MG63 (cell line): ENCODE measurements around the gene FN3KRP. TPM values are rescaled to one million over a fixed set of nuclear protein-coding genes. Genes with fewer than 3 reads are reported as not detected.
"Not testable (repeated sequence)": the region's sequence is repeated elsewhere in the genome, so short reads cannot be mapped to it uniquely, and the experiment has no call there.

Experiments
- DNase-seq: peaks from one replicate; pipeline ENCODE4 v3.0.0-alpha.2; 2020
- H3K27me3 ChIP-seq: fragments of 250-450 bp; sonication (Bioruptor Pico); 2 replicates; pipeline ENCODE4 v1.5.1; 2020; ENCODE audit warnings: mild to moderate bottlenecking, moderate library complexity
- H3K36me3 ChIP-seq: fragments of 250-450 bp; sonication (Bioruptor Pico); 2 replicates; pipeline ENCODE4 v1.5.1; 2020; ENCODE audit warnings: mild to moderate bottlenecking, moderate library complexity
- H3K4me3 ChIP-seq: fragments of 250-450 bp; sonication (Bioruptor Pico); 2 replicates; pipeline ENCODE4 v1.5.1; 2020; ENCODE audit warnings: mild to moderate bottlenecking, moderate library complexity
- H3K9me3 ChIP-seq: fragments of 250-450 bp; sonication (Bioruptor Pico); 2 replicates; pipeline ENCODE4 v1.5.1; 2020; ENCODE audit warnings: mild to moderate bottlenecking, moderate library complexity
- total RNA-seq: library from RNA; depleted of rRNA; stranded (reverse); fragments of >200 nt; shearing (Covaris generic); gene quantifications from 2 replicates; pipeline ENCODE4 v1.2.3, GENCODE V29; 2014; ENCODE audit warnings: low replicate concordance

Gene FN3KRP
- total RNA-seq, 1 experiment from 2014 or later: 60.9 TPM

DNA sequence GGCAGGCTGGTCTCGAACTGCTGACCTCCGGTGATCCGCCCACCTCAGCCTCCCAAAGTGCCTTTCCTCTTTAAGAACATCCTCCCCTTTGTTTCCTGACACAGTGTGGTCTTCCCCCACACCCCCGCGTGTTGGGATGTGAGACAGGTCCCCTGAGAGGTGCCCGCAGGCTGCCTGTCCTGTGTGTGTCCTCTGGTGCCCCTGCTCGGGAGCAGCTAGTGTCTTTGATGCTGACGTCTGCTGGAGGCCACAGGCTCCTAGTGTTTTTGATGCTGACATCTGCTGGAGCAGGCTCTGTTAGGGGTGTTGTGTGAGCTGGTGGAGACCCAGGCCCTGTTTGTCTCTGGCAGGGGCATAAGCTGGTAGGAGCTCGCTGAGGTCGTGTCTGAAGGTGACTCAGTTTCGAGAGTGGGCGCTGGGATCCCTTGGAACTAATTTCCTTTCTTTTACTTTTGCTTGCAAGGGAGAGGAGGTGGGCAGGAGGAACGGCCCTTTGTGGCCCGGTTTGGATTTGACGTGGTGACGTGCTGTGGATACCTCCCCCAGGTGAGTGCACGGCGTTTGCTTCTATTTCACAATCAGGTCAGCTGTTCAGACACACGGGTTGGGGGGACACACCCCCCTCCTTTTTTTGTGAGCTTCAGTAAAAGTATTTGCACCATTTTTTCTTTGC, 6.0 kb downstream of the FN3KRP start:
- peaks cover 55% of the 10 kb centered on the region for H3K36me3 ChIP-seq
- DNase-seq: no peak
- H3K4me3 ChIP-seq: no peak overlapping the region
- no peaks in the 10 kb centered on the region for H3K27me3 ChIP-seq
- H3K9me3 ChIP-seq: no peaks in the 10 kb centered on the region

DNA sequence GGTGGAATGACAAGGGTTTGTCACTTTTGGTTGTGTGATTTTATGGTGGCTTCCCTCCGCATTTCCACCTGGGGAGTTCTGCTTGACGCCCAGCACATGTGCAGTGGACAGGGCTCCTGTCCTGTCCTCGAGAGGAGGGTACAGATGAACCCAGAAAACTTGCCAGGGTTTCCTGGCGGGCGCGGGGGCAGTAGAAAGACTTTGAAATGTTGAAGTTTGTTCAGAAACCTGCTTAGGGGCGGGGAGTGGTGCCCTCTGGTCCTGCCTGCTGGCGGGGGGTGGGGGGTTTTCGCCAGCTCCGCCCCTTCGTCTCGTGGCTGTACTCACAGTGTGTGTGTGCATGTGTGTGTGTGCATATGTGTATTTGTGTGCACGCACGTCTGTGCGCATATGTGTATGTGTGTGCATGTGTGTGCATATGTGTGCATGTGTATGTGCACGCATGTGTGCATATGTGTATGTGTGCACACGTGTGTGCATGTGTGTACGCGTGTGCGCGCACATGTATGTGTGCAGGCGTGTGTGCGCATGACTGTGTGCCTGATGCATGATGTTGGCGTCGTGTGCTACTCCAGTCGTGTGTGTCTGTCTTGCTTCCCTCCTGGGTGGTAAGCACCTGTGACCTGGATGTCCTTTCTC, 6.8 kb downstream of the FN3KRP start:
- Histone ChIP-seq H3K9me3 (no peaks in the 10 kb centered on the region), H3K4me3 (no peak overlapping the region), H3K27me3 (no peaks in the 10 kb centered on the region), H3K36me3 (peaks cover 59% of the 10 kb centered on the region)
- no peak for DNase-seq

DNA sequence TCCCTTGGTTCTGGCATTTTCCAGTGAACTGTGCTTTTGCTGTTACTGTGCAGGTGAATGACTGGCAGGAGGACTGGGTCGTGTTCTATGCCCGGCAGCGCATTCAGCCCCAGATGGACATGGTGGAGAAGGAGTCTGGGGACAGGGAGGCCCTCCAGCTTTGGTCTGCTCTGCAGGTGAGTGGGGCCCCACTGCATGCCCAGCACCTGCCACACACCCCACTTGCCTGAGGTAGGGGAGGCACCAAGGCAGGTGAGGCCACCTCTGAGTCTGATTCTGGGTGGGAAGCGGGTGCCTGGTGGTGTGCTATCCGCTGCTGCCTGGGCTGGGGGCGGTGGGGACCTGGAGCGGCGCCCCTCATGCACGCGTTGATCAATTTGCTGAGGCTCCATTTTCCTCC, 9.9 kb downstream of the FN3KRP start:
- Histone ChIP-seq H3K4me3 (no peak overlapping the region), H3K36me3 (peaks cover 50% of the 10 kb centered on the region), H3K9me3 (no peaks in the 10 kb centered on the region), H3K27me3 (no peaks in the 10 kb centered on the region)
- DNase-seq: no peak

- Histone ChIP-seq H3K9me3 (peaks cover 15% of the 10 kb centered on the region), H3K36me3 (peaks cover 66% of the 10 kb centered on the region), H3K4me3 (no peak overlapping the region), H3K27me3 (no peaks in the 10 kb centered on the region)
- DNase-seq: no peak
These were observed 13.2 kb downstream of the FN3KRP start for GRCh38 chr17:82729479-82730260.

DNA sequence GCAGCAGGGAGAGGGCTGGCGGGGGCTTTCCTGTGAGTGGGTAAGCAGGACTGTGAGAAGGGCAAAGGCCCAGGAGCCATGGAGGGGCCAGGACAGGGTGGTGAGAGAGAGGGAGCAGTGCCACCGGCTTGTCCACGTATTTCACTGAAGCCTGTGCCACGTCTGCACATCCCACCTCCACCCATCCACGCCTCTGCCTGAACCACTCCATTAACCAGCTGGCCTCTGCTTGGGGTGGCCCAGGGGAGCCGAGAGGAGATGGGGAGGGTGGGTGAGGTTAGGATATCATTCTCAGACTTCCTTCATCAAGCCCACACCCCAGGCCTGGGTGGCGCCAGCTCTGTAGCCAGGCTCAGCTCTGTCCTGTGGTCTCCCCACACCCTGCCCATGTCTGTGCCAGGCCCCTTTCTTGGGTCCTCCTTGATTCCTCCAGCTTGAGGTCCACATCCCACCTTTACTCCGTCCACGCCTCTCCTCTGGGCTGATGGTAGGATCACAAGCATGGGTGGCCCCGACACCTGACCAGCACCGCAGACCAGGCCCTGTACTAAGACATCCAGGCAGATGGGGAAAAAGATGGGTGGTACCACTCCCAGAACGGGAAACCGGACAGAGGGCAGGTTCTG, 15.7 kb downstream of the FN3KRP start:
- H3K9me3 ChIP-seq: peaks cover 15% of the 10 kb centered on the region
- no peak for DNase-seq
- H3K4me3 ChIP-seq: no peak overlapping the region
- peaks cover 54% of the 10 kb centered on the region for H3K36me3 ChIP-seq
- H3K27me3 ChIP-seq: no peaks in the 10 kb centered on the region

DNA sequence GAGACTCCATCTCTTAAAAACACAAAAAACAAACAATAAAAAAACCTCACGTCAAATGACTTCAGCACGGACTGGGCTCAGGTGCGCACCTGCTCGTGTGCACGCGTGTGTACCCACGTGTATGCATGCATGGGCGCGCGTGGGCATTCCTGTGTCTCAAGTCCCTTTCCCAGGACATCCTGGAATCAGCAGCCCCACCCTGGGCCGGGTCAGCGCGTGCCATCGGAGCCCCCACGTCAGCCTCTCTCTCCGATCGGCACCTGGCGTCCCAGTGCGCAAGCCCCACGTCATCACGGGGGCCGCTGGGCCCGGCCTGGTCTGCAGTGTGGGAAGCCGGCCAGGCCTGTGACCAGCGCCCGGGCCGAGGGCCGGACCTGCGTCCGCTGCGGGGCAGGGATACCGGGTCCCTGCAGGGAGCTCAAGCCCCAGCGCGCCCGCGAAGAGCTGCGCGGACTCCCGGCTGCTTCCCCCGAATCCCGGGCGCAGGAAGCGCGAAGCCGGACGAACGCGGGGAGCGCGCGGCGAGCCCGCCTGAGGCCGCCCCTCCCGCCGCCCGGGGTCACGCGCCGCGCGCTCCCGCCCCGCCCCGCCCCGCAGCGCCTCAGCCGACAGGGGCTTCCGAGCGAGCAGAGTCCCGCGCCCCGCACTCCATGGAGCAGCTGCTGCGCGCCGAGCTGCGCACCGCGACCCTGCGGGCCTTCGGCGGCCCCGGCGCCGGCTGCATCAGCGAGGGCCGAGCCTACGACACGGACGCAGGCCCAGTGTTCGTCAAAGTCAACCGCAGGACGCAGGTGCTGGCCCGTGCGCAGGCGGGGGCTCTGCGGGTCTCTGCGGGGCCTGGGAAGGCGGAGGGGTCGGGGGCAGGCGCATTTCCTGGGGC, 18.7 kb downstream of the FN3KRP start, which contains the start of gene FN3K:
Gene FN3K, plus strand, starts transcription at position 629 of the 880 bp plus-strand sequence. Its CDS starts 22 bp downstream, at position 651.
- peaks cover 41% of the 10 kb centered on the region for H3K36me3 ChIP-seq
- H3K4me3 ChIP-seq: peak within 1 kb of the TSS; percentile 57
- H3K9me3 ChIP-seq: peaks cover 18% of the 10 kb centered on the region
- no peaks in the 10 kb centered on the region for H3K27me3 ChIP-seq
- DNase-seq: peak; percentile 64

DNA sequence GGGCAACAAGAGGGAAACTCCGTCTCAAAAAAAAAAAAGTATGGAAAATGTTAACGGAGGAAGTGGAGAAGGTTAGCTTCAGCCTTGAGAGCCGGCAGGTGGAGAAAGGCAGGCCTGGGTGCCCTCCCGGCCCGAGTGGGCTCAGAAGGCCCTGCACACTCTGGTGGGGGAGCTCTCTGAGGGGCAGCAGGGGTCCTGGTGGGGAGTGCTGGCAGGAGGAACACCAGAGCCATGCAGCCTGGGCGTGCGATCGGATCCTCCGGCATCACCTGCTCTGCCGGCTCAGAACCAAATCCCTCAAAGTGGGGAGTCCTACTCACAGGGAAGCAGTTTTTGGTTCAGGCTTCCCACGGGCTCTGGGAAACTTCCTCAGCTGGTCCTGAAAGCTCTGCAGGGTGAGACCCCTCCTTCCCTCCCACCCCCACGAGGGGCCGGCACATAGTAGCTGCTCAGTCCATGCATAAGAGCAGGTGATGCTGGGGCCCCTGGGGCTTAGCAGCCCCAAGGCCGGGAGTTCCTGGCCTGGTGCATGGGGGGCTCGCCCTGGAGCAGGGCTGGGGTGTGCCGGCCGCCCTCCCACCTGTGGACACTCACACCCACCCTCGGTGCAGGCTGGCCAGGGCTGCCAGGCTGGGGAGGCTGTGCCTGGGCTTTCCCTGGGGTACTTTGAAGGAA, 20.1 kb downstream of the FN3KRP start:
- peaks cover 26% of the 10 kb centered on the region for H3K9me3 ChIP-seq
- H3K4me3 ChIP-seq: no peak overlapping the region
- peaks cover 41% of the 10 kb centered on the region for H3K36me3 ChIP-seq
- H3K27me3 ChIP-seq: no peaks in the 10 kb centered on the region
- no peak for DNase-seq

GRCh38 chr17:82737967-82738877, 21.7 kb downstream of the FN3KRP start:
- Histone ChIP-seq H3K27me3 (no peaks in the 10 kb centered on the region), H3K36me3 (peaks cover 25% of the 10 kb centered on the region), H3K9me3 (peaks cover 19% of the 10 kb centered on the region), H3K4me3 (no peak overlapping the region)
- DNase-seq: peak; percentile 38

- Histone ChIP-seq H3K4me3 (no peak overlapping the region), H3K9me3 (peaks cover 12% of the 10 kb centered on the region), H3K27me3 (no peaks in the 10 kb centered on the region), H3K36me3 (peaks cover 11% of the 10 kb centered on the region)
- no peak for DNase-seq
These were observed 24.6 kb downstream of the FN3KRP start for GRCh38 chr17:82740906-82741759.

- peaks cover 14% of the 10 kb centered on the region for H3K9me3 ChIP-seq
- H3K36me3 ChIP-seq: peaks cover 11% of the 10 kb centered on the region
- no peak overlapping the region for H3K4me3 ChIP-seq
- DNase-seq: no peak
- H3K27me3 ChIP-seq: no peaks in the 10 kb centered on the region
These were observed 27.1 kb downstream of the FN3KRP start for GRCh38 chr17:82743344-82744219.

GRCh38 chr17:82744736-82745135, 28.2 kb downstream of the FN3KRP start:
- H3K27me3 ChIP-seq, H3K4me3 ChIP-seq, DNase-seq: not testable (repeated sequence)
- Histone ChIP-seq H3K9me3 (peaks cover 16% of the 10 kb centered on the region), H3K36me3 (peaks cover 11% of the 10 kb centered on the region)

GRCh38 chr17:82745524-82745923, 29.0 kb downstream of the FN3KRP start:
- DNase-seq: no peak
- Histone ChIP-seq H3K4me3 (no peak overlapping the region), H3K9me3 (peaks cover 14% of the 10 kb centered on the region), H3K27me3 (no peaks in the 10 kb centered on the region), H3K36me3 (peaks cover 9% of the 10 kb centered on the region)

DNA sequence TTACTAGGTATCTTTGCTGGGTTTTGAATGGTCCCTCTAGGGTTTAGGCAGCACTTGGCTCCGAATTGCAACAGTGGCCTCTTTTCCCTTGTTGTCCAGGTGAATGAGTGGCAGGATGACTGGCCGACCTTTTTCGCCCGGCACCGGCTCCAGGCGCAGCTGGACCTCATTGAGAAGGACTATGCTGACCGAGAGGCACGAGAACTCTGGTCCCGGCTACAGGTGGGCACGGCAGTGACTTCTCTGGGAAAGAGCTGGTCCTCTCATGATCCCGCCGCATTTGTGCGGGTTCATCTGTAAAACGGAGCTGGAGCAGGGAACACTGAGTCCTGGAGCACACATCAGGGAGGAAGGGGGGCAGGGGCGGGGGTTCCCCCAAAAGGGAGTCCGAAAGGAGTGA, 32.2 kb downstream of the FN3KRP start:
- no peak for DNase-seq
- Histone ChIP-seq H3K27me3 (no peaks in the 10 kb centered on the region), H3K9me3 (peaks cover 8% of the 10 kb centered on the region), H3K4me3 (no peak overlapping the region), H3K36me3 (no peaks in the 10 kb centered on the region)
